Fibroblast of skin of right quadriceps (primary cell): ENCODE data around the gene SUN2.

Source experiments
- DNase-seq: peaks from one replicate; pipeline ENCODE4 v3.0.0-alpha.2; 2013

Gene SUN2

DNA sequence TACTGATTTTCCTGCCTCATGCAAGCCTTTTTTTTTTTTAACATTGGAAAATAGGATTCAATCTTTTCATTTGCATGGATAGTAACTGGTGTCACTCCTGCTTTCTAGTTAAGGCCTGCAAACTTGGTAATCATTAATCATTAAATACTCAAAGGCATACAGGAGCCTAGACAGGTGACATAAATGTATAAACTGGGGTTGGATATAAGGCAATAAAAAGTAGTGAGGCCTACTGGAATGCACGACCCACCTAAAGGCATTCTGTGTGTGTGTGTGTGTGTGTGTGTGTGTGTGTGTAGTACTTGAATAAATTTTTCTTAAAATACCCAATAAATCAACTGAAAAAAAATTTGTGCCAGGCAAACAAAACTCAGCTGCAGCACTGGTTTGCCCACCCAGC, 66.1 kb downstream of the SUN2 start:
- DNase-seq: no peak

- DNase-seq: no peak
Measured at GRCh38 chr22:38685761-38686160, 70.0 kb downstream of the SUN2 start.

- DNase-seq: no peak
Measured at GRCh38 chr22:38684895-38685294, 70.9 kb downstream of the SUN2 start.
